K562 (cell line): ENCODE measurements around the gene DSC1. TPM values are rescaled to one million over a fixed set of nuclear protein-coding genes. Genes with fewer than 3 reads are reported as not detected.

Experiments used
- ATAC-seq: fragments of 200-7000 bp; cut with Tn5 transposase; 3 replicates; pipeline ENCODE4 v1.9.1; 2020; ENCODE audit warnings: moderate library complexity
- BruUV-seq: library from RNA; stranded (reverse); fragments of 400-500 nt; replicated peaks from 2 replicates; lab custom pipeline; 2021; lab: Mats Ljungman, UMichigan
- CTCF ChIA-PET: fragments of 300-600 bp; formaldehyde crosslinking; extraction: SDS; loops from one replicate; lab custom pipeline; 2021; ENCODE audit warnings: low intra/inter-chr PET ratio; lab: Yijun Ruan, JAX
- POLR2A ChIA-PET: fragments of 300-600, 350-650 bp; sonication (Branson Sonifier 250); formaldehyde crosslinking; extraction: SDS; loops from one replicate; lab custom pipeline; 2021; ENCODE audit warnings: antibody characterized with exemption, inconsistent platforms; lab: Yijun Ruan, JAX
- DNase-seq, 4 experiments: peaks; one replicate each; pipeline versions ENCODE4 v3.0.0 to v3.0.0-alpha.2; 2011 to 2018; ENCODE audit warnings: low spot score in 3 of 4, mixed read lengths in 3 of 4; ENCODE audit errors: extremely low read depth in 1 of 4
- FAIRE-seq: peaks from 2 replicates; lab custom pipeline; 2011; peaks lifted over from hg19 to GRCh38; lab: Jason Lieb, UNC
- H2AFZ ChIP-seq: 2 replicates; pipeline ENCODE4 v1.6.0; 2011; ENCODE audit warnings: low read depth, low read length, control low read depth, inconsistent platforms
- H3K27ac ChIP-seq: fragments of 200-600 bp; 3 replicates; pipeline ENCODE4 v1.8.0; 2011; ENCODE audit warnings: low read depth, mild to moderate bottlenecking, control low read depth, inconsistent platforms, low read length, moderate library complexity, mixed read lengths; ENCODE audit errors: extremely low read depth
- H3K27me3 ChIP-seq, 2 experiments: fragments of 300-600 bp in 1 of 2; 2 replicates in 1 of 2; 3 replicates in 1 of 2; pipeline versions ENCODE4 v1.6.0 to v1.8.0; 2011; ENCODE audit warnings: inconsistent platforms in 2 of 2, low read length in 2 of 2, mild to moderate bottlenecking in 1 of 2, mixed read lengths in 1 of 2, moderate library complexity in 1 of 2; ENCODE audit not compliant: control insufficient read depth in 2 of 2, insufficient read depth in 2 of 2
- H3K36me3 ChIP-seq: fragments of 300-600 bp; 3 replicates; pipeline ENCODE4 v1.8.0; 2011; ENCODE audit warnings: mild to moderate bottlenecking, low read length, inconsistent platforms; ENCODE audit not compliant: control insufficient read depth, insufficient read depth
- H3K4me1 ChIP-seq, 2 experiments: fragments of 200-600 bp in 1 of 2; replicated peaks in 1 of 2; 2 replicates in 1 of 2; 3 replicates in 1 of 2; pipeline versions ENCODE4 v1.5.1 to v1.8.0; 2011; ENCODE audit warnings: inconsistent platforms in 2 of 2, low read length in 2 of 2, mild to moderate bottlenecking in 1 of 2, mixed read lengths in 1 of 2, moderate library complexity in 1 of 2; ENCODE audit not compliant: control insufficient read depth in 2 of 2, insufficient read depth in 2 of 2
- H3K4me2 ChIP-seq: 2 replicates; pipeline ENCODE4 v1.6.1; 2011; ENCODE audit warnings: low read length, control low read depth, inconsistent platforms, mixed read lengths; ENCODE audit not compliant: insufficient read depth
- H3K4me3 ChIP-seq: fragments of 200-600 bp; sonication (generic), shearing (Covaris generic); 2 replicates; pipeline ENCODE4 v1.5.1; 2016; ENCODE audit warnings: control low read depth, inconsistent platforms
- H3K79me2 ChIP-seq: fragments of 200-600 bp; 3 replicates; pipeline ENCODE4 v1.8.0; 2011; ENCODE audit warnings: low read length, inconsistent platforms; ENCODE audit not compliant: control insufficient read depth, insufficient read depth
- H3K9ac ChIP-seq, 2 experiments: 2 replicates each; pipeline versions ENCODE4 v1.6.0 to v1.6.1; 2011; ENCODE audit warnings: low read depth in 2 of 2, low read length in 2 of 2, control low read depth in 1 of 2, inconsistent platforms in 1 of 2, mild to moderate bottlenecking in 1 of 2, mixed read lengths in 1 of 2; ENCODE audit not compliant: insufficient read depth in 1 of 2
- H3K9me1 ChIP-seq: one replicate; pipeline ENCODE4 v1.6.0; 2011; ENCODE audit warnings: inconsistent platforms, mild to moderate bottlenecking, low read length, moderate library complexity; ENCODE audit not compliant: control insufficient read depth, insufficient read depth
- H3K9me3 ChIP-seq: replicated peaks from 2 replicates; pipeline ENCODE4 v1.5.1; 2011; ENCODE audit warnings: low read depth, low read length, inconsistent platforms; ENCODE audit not compliant: control insufficient read depth, insufficient read depth
- H4K20me1 ChIP-seq: replicated peaks from 2 replicates; pipeline ENCODE4 v1.6.1; 2011; ENCODE audit warnings: low read length, inconsistent platforms, mixed read lengths; ENCODE audit not compliant: control insufficient read depth, insufficient read depth
- BMI1 ChIP-seq: fragments of 150-350 bp; IDR thresholded peaks from 2 replicates; pipeline ENCODE4 v1.6.1; 2014; ENCODE audit warnings: low read length
- C11orf30 ChIP-seq: fragments of 450-650 bp; IDR thresholded peaks from 2 replicates; pipeline ENCODE4 v1.6.1; 2016; ENCODE audit warnings: low read depth, mild to moderate bottlenecking
- CXXC5 ChIP-seq: fragments of 250-450 bp; sonication (Bioruptor Pico); IDR thresholded peaks from 2 replicates; pipeline ENCODE4 v1.8.0; 2022; ENCODE audit warnings: inconsistent platforms, mild to moderate bottlenecking, moderate library complexity
- ETV6 ChIP-seq, 3 experiments: fragments of 150-350 bp in 1 of 3; sonication (generic) in 1 of 3; formaldehyde crosslinking in 1 of 3; IDR thresholded peaks; 2 replicates each; pipeline versions ENCODE4 v1.6.1 to v1.8.0; 2014 to 2022; ENCODE audit warnings: borderline replicate concordance in 2 of 3, low read depth in 2 of 3, antibody characterized with exemption in 1 of 3, low read length in 1 of 3, mild to moderate bottlenecking in 1 of 3, missing genetic modification reagents in 1 of 3
- GABPB1 ChIP-seq: sonication (generic); formaldehyde crosslinking; IDR thresholded peaks from 2 replicates; pipeline ENCODE4 v1.8.0; 2022; ENCODE audit warnings: mild to moderate bottlenecking, missing genetic modification reagents
- HEY1 ChIP-seq: fragments of 250-450 bp; sonication (Bioruptor Pico); IDR thresholded peaks from 2 replicates; pipeline ENCODE4 v1.5.0; 2020; ENCODE audit warnings: mild to moderate bottlenecking, moderate library complexity, borderline replicate concordance
- HNRNPL ChIP-seq: fragments of 200-400 bp; formaldehyde crosslinking; IDR thresholded peaks from 2 replicates; pipeline ENCODE4 v1.6.1; 2017; ENCODE audit warnings: low read depth, mild to moderate bottlenecking, low read length
- IFI16 ChIP-seq: fragments of 250-450 bp; sonication (Bioruptor Pico); IDR thresholded peaks from 2 replicates; pipeline ENCODE4 v2.1.2; 2022; ENCODE audit warnings: mild to moderate bottlenecking, inconsistent platforms
- MAFG ChIP-seq: fragments of 450-650 bp; conservative IDR thresholded peaks from 2 replicates; pipeline ENCODE4 v1.6.1; 2016; ENCODE audit warnings: missing genetic modification characterization, missing compliant biosample characterization
- MCM2 ChIP-seq: fragments of 450-650 bp; IDR thresholded peaks from 2 replicates; pipeline ENCODE4 v1.6.1; 2017; ENCODE audit warnings: low read depth, mild to moderate bottlenecking
- MED1 ChIP-seq: sonication (generic); formaldehyde crosslinking; IDR thresholded peaks from 2 replicates; pipeline ENCODE4 v1.8.1; 2023; ENCODE audit warnings: missing genetic modification reagents, borderline replicate concordance
- RBM15 ChIP-seq: fragments of 200-400 bp; formaldehyde crosslinking; IDR thresholded peaks from 2 replicates; pipeline ENCODE4 v1.6.1; 2018; ENCODE audit warnings: mild to moderate bottlenecking, low read length, moderate library complexity; ENCODE audit not compliant: insufficient read depth
- RFX1 ChIP-seq: fragments of 450-650 bp; IDR thresholded peaks from 2 replicates; pipeline ENCODE4 v1.6.1; 2016; ENCODE audit warnings: mild to moderate bottlenecking, moderate library complexity
- SRSF1 ChIP-seq: fragments of 200-400 bp; formaldehyde crosslinking; IDR thresholded peaks from 2 replicates; pipeline ENCODE4 v1.6.1; 2017; ENCODE audit warnings: mild to moderate bottlenecking, low read depth, low read length, moderate library complexity
- ZNF253 ChIP-seq: fragments of 250-450 bp; sonication (Bioruptor Pico); conservative IDR thresholded peaks from 2 replicates; pipeline ENCODE4 v1.6.1; 2021; ENCODE audit warnings: mild to moderate bottlenecking
- ZNF316 ChIP-seq: fragments of 450-650 bp; IDR thresholded peaks from 2 replicates; pipeline ENCODE4 v1.6.1; 2016
- ZNF431 ChIP-seq: sonication (generic); formaldehyde crosslinking; IDR thresholded peaks from 2 replicates; pipeline ENCODE4 v1.8.0; 2022; ENCODE audit warnings: mild to moderate bottlenecking, missing genetic modification reagents
- in situ Hi-C: fragments of 300-500 bp; cut with MboI; formaldehyde crosslinking; loops from 4 replicates; pipeline ENCODE4 v1.15.0; 2018; ENCODE audit warnings: inconsistent platforms, mixed read lengths
- intact Hi-C: fragments of 100-400 bp; cut with micrococcal nuclease; formaldehyde crosslinking; loops from 2 replicates; pipeline ENCODE4 v1.14.2; 2022
- polyA plus RNA-seq, 8 experiments: library from polyadenylated mRNA; depleted of rRNA in 4 of 8; stranded (reverse) in 5 of 8; unstranded in 3 of 8; fragments of >200 nt; fragmentation: Nextera tagmentation in 2 of 8; fragmentation: Illumina TruSeq in 1 of 8; extraction: Ambion mirVana in 2 of 8; extraction: Trizol in 1 of 8; gene quantifications; 2 replicates each; pipeline versions ENCODE4 v1.2.1 to v1.2.3, GENCODE V29; 2011 to 2014; ENCODE audit warnings: inconsistent platforms in 1 of 8, missing spikeins in 1 of 8
- total RNA-seq, 7 experiments: library from RNA; depleted of rRNA in 6 of 7; stranded (reverse); fragments of >200 nt in 6 of 7; fragmentation: Illumina TruSeq in 2 of 7; extraction: Trizol in 2 of 7; gene quantifications; 2 replicates each; pipeline versions ENCODE4 v1.2.1 to v1.2.3, GENCODE V29; 2011 to 2021; ENCODE audit warnings: low replicate concordance in 1 of 7
- TF ChIP-seq, protein P1 (sequence below): sonication (generic); IDR thresholded peaks from 2 replicates; pipeline ENCODE4 v1.6.1; 2016
- TF ChIP-seq, protein P2 (sequence below): fragments of 250-450 bp; sonication (Bioruptor Pico); IDR thresholded peaks from 2 replicates; pipeline ENCODE4 v1.5.1; 2021; ENCODE audit warnings: mild to moderate bottlenecking

The DSC1 gene
- total and polyA plus RNA-seq, 9 of the 15 experiments (the other 6 are each of a cell fraction or from before 2014, with no cell fraction given), result 0.04 to 0.07 (median 0.05) TPM; not detected in 4

DNA sequence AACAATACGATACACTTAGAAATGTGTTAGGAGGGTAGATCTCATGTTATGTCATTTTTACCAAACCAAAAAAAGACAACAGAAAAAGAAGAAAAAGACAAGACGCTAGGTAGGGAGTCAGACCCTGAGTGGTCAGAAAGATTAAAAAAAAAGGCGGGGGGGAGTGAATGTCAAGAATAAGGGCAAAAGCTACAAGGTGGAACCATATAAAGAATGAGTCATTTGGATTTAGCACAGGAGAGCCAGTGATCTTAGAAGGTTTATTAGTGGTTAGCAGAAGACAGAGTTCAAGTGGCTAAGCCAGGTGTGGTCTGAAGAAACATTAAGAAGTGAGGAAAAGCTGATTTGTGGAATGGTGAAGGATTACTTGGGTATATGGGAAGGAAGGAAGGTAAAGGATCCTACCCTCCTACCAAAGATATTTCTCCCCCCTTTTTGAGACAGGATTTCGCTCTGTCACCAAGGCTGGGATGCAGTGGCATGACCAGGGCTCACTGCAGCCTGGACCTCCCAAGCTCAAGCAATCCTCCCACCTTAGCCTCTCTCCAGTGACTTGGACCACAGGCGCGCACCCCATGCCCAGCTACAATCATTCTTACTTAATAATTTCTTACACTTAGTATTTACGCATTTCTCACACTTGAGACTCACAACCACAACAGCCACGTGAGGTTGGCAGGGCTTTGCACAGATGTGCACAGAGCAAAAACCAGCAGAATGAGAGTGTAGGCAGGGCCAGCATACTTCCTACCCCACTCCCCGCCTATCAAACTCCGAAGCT, 63.0 kb downstream of the DSC1 start (continued):
- no peak for TF ChIP-seq ZNF431

DNA sequence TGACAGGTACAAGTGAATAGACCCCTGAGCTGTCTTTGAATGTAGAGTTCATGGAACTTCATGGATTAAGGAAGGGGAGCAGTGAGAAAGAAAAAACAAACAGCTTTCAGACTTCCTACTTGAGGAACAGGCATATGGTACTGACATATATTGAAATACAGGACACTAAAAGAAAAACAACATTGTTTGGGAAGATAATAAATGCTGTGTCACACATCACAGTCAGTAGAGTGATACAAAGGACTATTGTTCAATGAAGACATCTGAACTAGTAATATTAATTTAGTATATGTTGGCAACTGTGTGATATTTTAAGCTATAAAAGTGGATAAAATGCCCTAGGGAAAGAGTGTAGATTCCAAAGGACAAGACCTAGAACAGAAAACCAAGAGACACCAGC, 63.8 kb downstream of the DSC1 start:
- DNase-seq (no peak), FAIRE-seq (no peak), ATAC-seq (no peak)
- Histone ChIP-seq H3K9ac (no peak overlapping the region), H3K4me1 (peaks cover 14 to 26% of the 10 kb centered on the region in 2 experiments), H4K20me1 (no peaks in the 10 kb centered on the region), H3K4me2 (no peak overlapping the region; the same call in 1 of the 2 replicates), H2AFZ (0 out of 2 replicates have a peak overlapping the region, but pooled peaks have one; percentile 30), H3K9me3 (no peaks in the 10 kb centered on the region), H3K9me1 (no peaks in the 10 kb centered on the region), H3K36me3 (no peaks in the 10 kb centered on the region), H3K79me2 (peaks cover 41% of the 10 kb centered on the region), H3K4me3 (no peak overlapping the region), H3K27me3 (no peaks in the 10 kb centered on the region), H3K27ac (peak overlapping the region; percentile 33; the same call in 1 of the 3 replicates)
- ChIA-PET CTCF (interaction anchor here (0.6 kb wide), 1 partner anchor 422 kb away, joined by 6 read pairs; no protein-coding TSS in a partner anchor), POLR2A (no interaction called here)
- BruUV-seq, result no TSS peak
- intact Hi-C loops, result no loop called here
- in situ Hi-C loops, result no loop called here
- peak; percentile 69 for TF ChIP-seq C11orf30
- TF ChIP-seq MED1 (CRISPR knock-in tag), result no peak
- TF ChIP-seq MCM2, result no peak
- TF ChIP-seq GABPB1 (CRISPR knock-in tag), result no peak
- TF ChIP-seq ETV6 (IDR thresholded peaks at IDR 0.05; ENCODE audit: borderline replicate concordance in 1 of 2, low read depth in 2 of 2, low read length in 1 of 2), result no peak
- TF ChIP-seq ETV6 (CRISPR knock-in tag; IDR thresholded peaks at IDR 0.05; ENCODE audit: borderline replicate concordance), result no peak
- TF ChIP-seq SRSF1, result no peak
- TF ChIP-seq, protein P1, sequence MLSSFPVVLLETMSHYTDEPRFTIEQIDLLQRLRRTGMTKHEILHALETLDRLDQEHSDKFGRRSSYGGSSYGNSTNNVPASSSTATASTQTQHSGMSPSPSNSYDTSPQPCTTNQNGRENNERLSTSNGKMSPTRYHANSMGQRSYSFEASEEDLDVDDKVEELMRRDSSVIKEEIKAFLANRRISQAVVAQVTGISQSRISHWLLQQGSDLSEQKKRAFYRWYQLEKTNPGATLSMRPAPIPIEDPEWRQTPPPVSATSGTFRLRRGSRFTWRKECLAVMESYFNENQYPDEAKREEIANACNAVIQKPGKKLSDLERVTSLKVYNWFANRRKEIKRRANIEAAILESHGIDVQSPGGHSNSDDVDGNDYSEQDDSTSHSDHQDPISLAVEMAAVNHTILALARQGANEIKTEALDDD, result no peak
- TF ChIP-seq BMI1, result no peak
- TF ChIP-seq HNRNPL, result no peak
- TF ChIP-seq RBM15, result no peak
- TF ChIP-seq, protein P2, sequence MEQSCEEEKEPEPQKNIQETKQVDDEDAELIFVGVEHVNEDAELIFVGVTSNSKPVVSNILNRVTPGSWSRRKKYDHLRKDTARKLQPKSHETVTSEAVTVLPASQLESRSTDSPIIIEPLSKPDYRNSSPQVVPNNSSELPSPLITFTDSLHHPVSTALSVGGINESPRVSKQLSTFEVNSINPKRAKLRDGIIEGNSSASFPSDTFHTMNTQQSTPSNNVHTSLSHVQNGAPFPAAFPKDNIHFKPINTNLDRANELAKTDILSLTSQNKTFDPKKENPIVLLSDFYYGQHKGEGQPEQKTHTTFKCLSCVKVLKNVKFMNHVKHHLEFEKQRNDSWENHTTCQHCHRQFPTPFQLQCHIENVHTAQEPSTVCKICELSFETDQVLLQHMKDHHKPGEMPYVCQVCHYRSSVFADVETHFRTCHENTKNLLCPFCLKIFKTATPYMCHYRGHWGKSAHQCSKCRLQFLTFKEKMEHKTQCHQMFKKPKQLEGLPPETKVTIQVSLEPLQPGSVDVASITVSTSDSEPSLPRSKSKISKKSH, result no peak
- TF ChIP-seq HEY1, result no peak
- peak; percentile 52 for TF ChIP-seq ZNF316
- TF ChIP-seq MAFG (tag), result peak; percentile 29; the same call in 1 of the 2 replicates
- no peak for TF ChIP-seq IFI16 (CRISPR knock-in tag)
- TF ChIP-seq CXXC5 (CRISPR knock-in tag), result no peak
- TF ChIP-seq RFX1, result no peak
- no peak for TF ChIP-seq ZNF253 (CRISPR knock-in tag)
